Measurements from ENCODE around the gene EBF3.

The EBF3 gene

GRCh38 chr10:129912166-129912917 lies 51.7 kb downstream of the EBF3 start:
- no peak for TF ChIP-seq CTCF (IDR thresholded peaks at IDR 0.05; ENCODE audit: low read depth, low read length)
- peak; percentile 19 for DNase-seq (ENCODE audit: low read depth, low spot score)
- in situ Hi-C loops (cut with HindIII; ENCODE audit: low sequenced_read_pairs) = no loop called here
- no peak overlapping the region for H3K4me3 ChIP-seq (ENCODE audit: low read depth, low read length)

DNA sequence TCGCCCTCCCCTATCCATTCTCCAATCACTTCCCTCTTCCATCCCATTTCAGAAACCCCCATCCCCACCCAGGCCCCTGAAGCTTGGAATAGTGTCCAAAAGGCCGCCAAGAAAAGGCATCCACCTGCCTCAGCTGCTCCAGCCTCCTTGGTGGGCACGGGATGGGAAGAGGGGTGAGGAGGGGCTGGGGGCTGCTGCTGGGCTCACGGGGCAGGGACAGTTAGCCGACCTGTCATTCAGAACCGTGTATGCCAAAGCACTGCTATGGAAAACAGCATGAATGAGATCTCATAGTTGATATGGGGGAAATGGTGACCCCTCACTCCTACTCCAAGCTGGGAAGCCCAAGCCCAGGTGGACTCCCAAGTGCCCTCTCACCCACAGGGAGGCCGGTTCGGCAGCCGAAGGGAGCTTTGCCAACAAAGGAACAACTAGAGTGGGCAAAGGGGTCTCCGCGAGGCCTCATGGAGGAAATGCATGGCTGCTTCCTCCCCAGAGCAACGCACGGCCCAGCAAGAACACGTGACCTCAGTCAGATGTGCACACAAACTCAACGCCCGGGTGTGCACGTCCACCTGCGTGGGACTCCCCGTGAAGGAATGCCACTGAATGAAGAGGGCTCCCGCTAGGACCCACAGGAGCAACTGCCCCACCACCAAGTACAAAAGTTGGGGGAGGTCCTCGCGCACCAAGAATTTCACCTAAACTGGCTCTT lies 52.5 kb downstream of the EBF3 start:
- DNase-seq (ENCODE audit: low read depth, low spot score) = no peak
- H3K4me3 ChIP-seq (ENCODE audit: low read depth, low read length) = no peak overlapping the region
- in situ Hi-C loops (cut with HindIII; ENCODE audit: low sequenced_read_pairs) = no loop called here
- no peak for TF ChIP-seq CTCF (IDR thresholded peaks at IDR 0.05; ENCODE audit: low read depth, low read length)

GRCh38 chr10:129910861-129911260 lies 53.2 kb downstream of the EBF3 start:
- no peak for TF ChIP-seq CTCF (IDR thresholded peaks at IDR 0.05; ENCODE audit: low read depth, low read length)
- DNase-seq (ENCODE audit: low read depth, low spot score) = no peak
- H3K4me3 ChIP-seq (ENCODE audit: low read depth, low read length) = no peak overlapping the region
- in situ Hi-C loops (cut with HindIII; ENCODE audit: low sequenced_read_pairs) = no loop called here

DNA sequence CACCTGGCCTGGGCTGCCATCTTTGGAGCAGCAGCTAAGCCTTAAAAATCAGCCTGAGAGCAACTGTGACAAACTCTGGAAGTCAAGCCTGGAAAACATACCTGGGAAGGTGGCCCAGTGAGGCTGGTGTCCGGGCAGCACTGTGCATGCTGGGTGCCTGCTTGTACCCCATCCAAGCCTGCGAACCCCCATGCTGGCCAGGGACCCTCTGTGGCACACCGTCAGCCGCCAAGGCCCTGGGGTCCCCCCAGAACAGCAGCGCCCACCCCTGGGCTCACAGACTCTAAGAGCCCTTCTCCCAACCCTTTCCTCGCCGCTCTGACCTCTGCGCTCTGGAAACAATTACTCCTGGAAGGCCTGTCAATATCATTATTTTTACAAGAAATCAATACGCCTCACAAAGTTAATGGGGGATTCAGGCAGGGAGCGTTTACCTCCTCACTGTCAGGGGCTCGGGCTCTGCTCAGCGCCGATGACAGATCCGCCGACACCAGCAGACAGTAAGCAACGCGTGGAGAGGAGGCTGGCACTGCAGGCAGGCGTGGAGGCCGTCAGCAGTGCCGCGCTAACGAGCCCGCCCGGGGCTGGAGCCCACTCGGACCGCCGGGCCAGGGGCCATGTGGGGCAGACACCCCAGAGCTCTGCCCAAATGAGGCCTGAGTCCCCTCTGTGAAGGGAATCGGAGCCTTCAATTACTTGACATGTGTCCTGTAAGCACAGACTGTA lies 54.4 kb downstream of the EBF3 start:
- no peak overlapping the region for H3K4me3 ChIP-seq (ENCODE audit: low read depth, low read length)
- DNase-seq (ENCODE audit: low read depth, low spot score) = no peak
- in situ Hi-C loops (cut with HindIII; ENCODE audit: low sequenced_read_pairs) = no loop called here
- no peak for TF ChIP-seq CTCF (IDR thresholded peaks at IDR 0.05; ENCODE audit: low read depth, low read length)

DNA sequence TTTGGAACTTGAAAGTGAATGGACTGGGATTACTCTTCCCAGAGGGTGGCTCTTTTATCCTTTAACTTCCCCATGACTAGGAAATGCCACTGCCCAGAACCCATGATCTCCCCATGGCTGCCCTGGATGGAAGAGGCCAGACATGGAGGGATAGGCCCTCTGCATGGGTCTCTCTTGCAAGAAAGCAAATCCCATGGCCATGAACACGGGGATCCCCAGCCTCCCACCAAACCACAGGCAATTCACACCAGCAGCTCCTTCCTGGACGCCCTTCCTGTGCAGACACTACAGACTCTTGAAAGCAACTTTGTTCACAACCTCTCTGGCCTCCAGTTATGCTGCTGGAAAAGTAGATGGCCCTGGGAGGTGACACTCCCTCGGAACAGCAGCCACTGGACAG lies 55.0 kb downstream of the EBF3 start:
- DNase-seq (ENCODE audit: low read depth, low spot score) = no peak
- in situ Hi-C loops (cut with HindIII; ENCODE audit: low sequenced_read_pairs) = no loop called here
- TF ChIP-seq CTCF (IDR thresholded peaks at IDR 0.05; ENCODE audit: low read depth, low read length) = no peak
- no peak overlapping the region for H3K4me3 ChIP-seq (ENCODE audit: low read depth, low read length)

DNA sequence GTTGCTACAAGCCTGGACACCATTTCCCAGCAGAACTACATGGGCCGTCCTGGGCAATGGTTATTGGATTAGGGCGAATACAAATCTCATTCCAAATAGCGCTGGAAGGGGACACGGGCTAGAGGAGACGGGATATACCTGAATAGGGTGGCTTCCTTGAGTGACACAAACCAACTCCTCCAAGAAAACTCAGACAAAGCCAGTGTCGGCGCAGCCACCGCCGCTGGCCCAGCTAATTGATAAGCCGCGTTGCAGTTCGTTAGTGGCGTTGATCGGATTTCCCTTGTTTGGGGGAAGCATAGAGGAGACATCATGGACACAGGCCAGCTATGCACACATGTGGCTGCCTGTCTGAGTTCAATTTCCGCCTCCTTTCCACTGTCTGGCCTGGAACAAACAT lies 55.7 kb downstream of the EBF3 start:
- no peak for DNase-seq (ENCODE audit: low read depth, low spot score)
- in situ Hi-C loops (cut with HindIII; ENCODE audit: low sequenced_read_pairs) = no loop called here
- no peak overlapping the region for H3K4me3 ChIP-seq (ENCODE audit: low read depth, low read length)
- no peak for TF ChIP-seq CTCF (IDR thresholded peaks at IDR 0.05; ENCODE audit: low read depth, low read length)

All from astrocyte of the spinal cord (primary cell).